Thyroid gland (tissue), 4 donors: Measurements from ENCODE around the gene KCNH4. TPM values are rescaled to one million over a fixed set of nuclear protein-coding genes. Genes with fewer than 3 reads are reported as not detected.
A peak's percentile ranks its signal among the peaks of the same experiment; 100 is the strongest.

Experiments
- DNase-seq, 2 donors: peaks; one replicate each; pipeline ENCODE4 v3.0.0-alpha.2; 2019
- H3K27ac ChIP-seq, 3 donors: fragments of 200-600 bp; sonication (generic); 1 replicate in 2 of 3; 2 replicates in 1 of 3; pipeline ENCODE4 v1.5.1; 2016 to 2019; ENCODE audit warnings: mild to moderate bottlenecking in 1 of 3, moderate library complexity in 1 of 3
- H3K27me3 ChIP-seq: fragments of 200-600 bp; sonication (generic); one replicate; pipeline ENCODE4 v1.5.1; 2019
- H3K36me3 ChIP-seq, 2 donors: fragments of 200-600 bp; sonication (generic); one replicate each; pipeline ENCODE4 v1.5.1; 2016 to 2019
- H3K4me1 ChIP-seq, 2 donors: fragments of 200-600 bp; sonication (generic); one replicate each; pipeline ENCODE4 v1.5.1; 2017 to 2019
- H3K4me3 ChIP-seq, 3 donors: fragments of 200-600 bp; sonication (generic); replicated peaks in 1 of 3; 1 replicate in 2 of 3; 2 replicates in 1 of 3; pipeline ENCODE4 v1.5.1; 2016; ENCODE audit warnings: mild to moderate bottlenecking in 1 of 3
- H3K9me3 ChIP-seq: fragments of 200-600 bp; sonication (generic); one replicate; pipeline ENCODE4 v1.5.1; 2017
- CTCF ChIP-seq, 6 experiments: fragments of 200-600 bp in 3 of 6; fragments of 450-650 bp in 3 of 6; sonication (generic) in 3 of 6; IDR thresholded peaks; one replicate each; pipeline ENCODE4 v1.5.1; 2016 to 2019; ENCODE audit warnings: antibody characterized with exemption in 6 of 6, mild to moderate bottlenecking in 2 of 6, inconsistent platforms in 1 of 6, moderate library complexity in 1 of 6
- POLR2A ChIP-seq, 2 donors: fragments of 450-650 bp; IDR thresholded peaks; one replicate each; pipeline ENCODE4 v1.6.1; 2017; ENCODE audit warnings: antibody characterized with exemption in 2 of 2, mild to moderate bottlenecking in 2 of 2, moderate library complexity in 1 of 2
- WGBS, 2 donors: methylation state at CpG; one replicate each; pipeline ENCODE4 v1.1.5; 2017; 5-methylcytosine and 5-hydroxymethylcytosine counted together
- intact Hi-C: fragments of 100-400 bp; cut with DNase I; formaldehyde crosslinking; loops from one replicate; pipeline ENCODE4 v1.15.1; 2023
- total RNA-seq, 4 donors: library from RNA; depleted of rRNA; stranded (reverse); fragments of >200 nt; gene quantifications; one replicate each; pipeline ENCODE4 v1.2.3, GENCODE V29; 2016

The KCNH4 gene
- total RNA-seq, 4 donors from 2014 or later = not detected

DNA sequence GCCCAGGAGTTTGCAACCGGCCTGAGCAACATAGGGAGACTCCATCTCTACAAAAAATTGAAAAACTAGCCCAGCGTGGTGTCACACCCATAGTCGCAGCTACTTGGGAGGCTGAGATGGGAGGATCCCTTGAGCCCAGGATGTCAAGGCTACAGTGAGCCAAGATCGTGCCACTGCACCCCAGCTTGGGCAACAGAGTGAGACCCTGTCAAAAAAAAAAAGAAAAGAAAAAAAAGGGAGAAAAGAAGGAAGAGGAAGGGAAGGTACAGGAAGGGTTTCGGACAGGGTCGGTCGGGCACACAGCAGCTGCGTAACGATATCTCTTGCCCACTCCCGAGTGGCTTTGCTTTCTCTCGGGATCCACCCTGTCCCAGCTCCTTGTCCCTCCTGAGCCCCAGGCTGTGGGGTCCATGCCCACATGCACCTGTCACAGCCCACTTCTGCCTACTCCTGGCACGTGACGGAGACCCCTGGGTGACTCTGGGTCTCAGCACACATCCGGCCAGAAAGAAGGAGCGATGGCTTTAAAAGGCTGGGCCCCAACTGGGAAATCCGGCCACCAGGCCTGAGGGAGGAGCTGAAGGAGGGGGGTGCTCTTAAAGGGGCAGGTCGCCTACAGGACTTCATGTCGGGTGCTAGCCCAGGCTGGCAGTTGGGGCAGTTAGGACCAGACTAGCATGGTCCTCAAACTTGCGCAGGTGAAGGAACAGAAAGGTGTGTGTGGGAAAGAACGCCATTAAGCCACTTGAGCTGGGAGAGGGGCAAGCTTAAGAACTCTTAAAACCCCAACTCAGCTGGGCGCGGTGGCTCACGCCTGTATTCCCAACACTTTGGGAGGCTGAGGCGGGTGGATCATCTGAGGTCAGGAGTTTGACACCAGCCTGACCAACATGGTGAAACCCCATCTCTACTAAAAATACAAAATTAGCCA, 13.3 kb upstream of the KCNH4 start, which contains the start of gene GHDC:
TSS of gene GHDC (minus strand) at position 526 of the 931 bp plus-strand sequence. CDS start 913 bp downstream, outside the sequence.
- peak; percentile 87 for DNase-seq
- Histone ChIP-seq H3K9me3 (no peaks in the 10 kb centered on the region), H3K4me1 (peaks cover 15 to 23% of the 10 kb centered on the region in 2 donors), H3K27ac (peak within 1 kb of the TSS; percentile 18 to 87 (median 54)), H3K36me3 (no peaks in the 10 kb centered on the region), H3K4me3 (peak within 1 kb of the TSS; percentile 29 to 61 (median 50)), H3K27me3 (no peaks in the 10 kb centered on the region)
- intact Hi-C loops = no loop called here
- WGBS, 2 donors = 22 to 26% methylated on average over 23 to 24 of the region's 24 CpGs
- peak in 1 of 6 experiments; percentile 36 for TF ChIP-seq CTCF (IDR thresholded peaks at IDR 0.05)
- TF ChIP-seq POLR2A (IDR thresholded peaks at IDR 0.05) = peak in 1 of 2 donors; percentile 43

- TF ChIP-seq POLR2A (IDR thresholded peaks at IDR 0.05) = no peak
- TF ChIP-seq CTCF (IDR thresholded peaks at IDR 0.05) = no peak
- WGBS, 2 donors = 70 to 79% methylated on average over 7 to 8 of the region's 12 CpGs
- H3K27ac ChIP-seq = peak overlapping the region in 2 of 3 donors; percentile 54 to 87
These were observed 12.4 kb upstream of the KCNH4 start for GRCh38 chr17:42193216-42193968.

GRCh38 chr17:42192189-42193126, 11.5 kb upstream of the KCNH4 start:
- no peak overlapping the region for H3K27ac ChIP-seq
- 90 to 98% methylated on average over 13 to 17 of the region's 23 CpGs for WGBS, 2 donors
- peaks cover 15 to 23% of the 10 kb centered on the region in 2 donors for H3K4me1 ChIP-seq
- H3K27me3 ChIP-seq = no peaks in the 10 kb centered on the region
- DNase-seq = no peak
- no peaks in the 10 kb centered on the region for H3K9me3 ChIP-seq
- no peaks in the 10 kb centered on the region for H3K36me3 ChIP-seq
- no peak overlapping the region for H3K4me3 ChIP-seq
- intact Hi-C loops = no loop called here
- TF ChIP-seq CTCF (IDR thresholded peaks at IDR 0.05) (no peak), POLR2A (IDR thresholded peaks at IDR 0.05) (no peak)

More at GRCh38 chr17:42193216-42193968, 12.4 kb upstream of the KCNH4 start:
- Histone ChIP-seq H3K9me3 (no peaks in the 10 kb centered on the region), H3K27me3 (no peaks in the 10 kb centered on the region), H3K4me1 (peaks cover 15 to 23% of the 10 kb centered on the region in 2 donors), H3K36me3 (no peaks in the 10 kb centered on the region), H3K4me3 (peak overlapping the region; percentile 29 to 61 (median 50))
- no peak for DNase-seq
- intact Hi-C loops = no loop called here

DNA sequence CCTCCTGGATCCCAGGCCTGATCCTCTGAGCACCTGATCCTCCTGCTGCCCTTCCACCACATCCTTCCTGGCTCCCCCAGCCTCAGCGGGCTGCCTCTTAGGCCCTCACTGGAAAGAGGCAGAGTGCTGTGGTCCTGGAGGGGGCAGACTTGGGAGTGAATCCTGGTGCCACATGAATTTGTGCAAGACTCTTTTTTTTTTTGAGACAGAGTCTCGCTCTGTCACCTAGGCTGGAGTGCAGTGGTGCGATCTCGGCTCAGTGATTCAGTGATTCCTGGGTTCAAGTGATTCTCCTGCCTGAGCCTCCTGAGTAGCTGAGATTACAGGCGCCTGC, 10.3 kb upstream of the KCNH4 start:
- intact Hi-C loops = no loop called here
- DNase-seq = no peak
- Histone ChIP-seq H3K4me1 (peaks cover 15 to 23% of the 10 kb centered on the region in 2 donors), H3K4me3 (no peak overlapping the region), H3K27ac (no peak overlapping the region), H3K36me3 (no peaks in the 10 kb centered on the region), H3K9me3 (no peaks in the 10 kb centered on the region), H3K27me3 (no peaks in the 10 kb centered on the region)
- WGBS, 2 donors = 93 to 97% methylated on average over 5 of the region's 5 CpGs
- TF ChIP-seq CTCF (IDR thresholded peaks at IDR 0.05) (no peak), POLR2A (IDR thresholded peaks at IDR 0.05) (no peak)
